PC-3 (cell line): ENCODE measurements around the gene IP6K3.

Experiments
- EZH2 ChIP-seq: fragments of 300-600 bp; sonication (generic); IDR thresholded peaks from one replicate; pipeline ENCODE4 v1.6.1; 2017; ENCODE audit warnings: antibody characterized with exemption, mild to moderate bottlenecking, low read length; ENCODE audit not compliant: unreplicated experiment
- EZH2phosphoT487 ChIP-seq: fragments of 300-600 bp; sonication (generic); IDR thresholded peaks from 2 replicates; pipeline ENCODE4 v1.6.1; 2018; ENCODE audit warnings: mild to moderate bottlenecking, antibody characterized with exemption, low read length, borderline replicate concordance
- TF ChIP-seq, protein P1 (sequence below): fragments of 300-600 bp; sonication (generic); conservative IDR thresholded peaks from 2 replicates; pipeline ENCODE4 v1.5.1; 2017; ENCODE audit warnings: antibody characterized with exemption, low read depth, mild to moderate bottlenecking, low read length

DNA sequence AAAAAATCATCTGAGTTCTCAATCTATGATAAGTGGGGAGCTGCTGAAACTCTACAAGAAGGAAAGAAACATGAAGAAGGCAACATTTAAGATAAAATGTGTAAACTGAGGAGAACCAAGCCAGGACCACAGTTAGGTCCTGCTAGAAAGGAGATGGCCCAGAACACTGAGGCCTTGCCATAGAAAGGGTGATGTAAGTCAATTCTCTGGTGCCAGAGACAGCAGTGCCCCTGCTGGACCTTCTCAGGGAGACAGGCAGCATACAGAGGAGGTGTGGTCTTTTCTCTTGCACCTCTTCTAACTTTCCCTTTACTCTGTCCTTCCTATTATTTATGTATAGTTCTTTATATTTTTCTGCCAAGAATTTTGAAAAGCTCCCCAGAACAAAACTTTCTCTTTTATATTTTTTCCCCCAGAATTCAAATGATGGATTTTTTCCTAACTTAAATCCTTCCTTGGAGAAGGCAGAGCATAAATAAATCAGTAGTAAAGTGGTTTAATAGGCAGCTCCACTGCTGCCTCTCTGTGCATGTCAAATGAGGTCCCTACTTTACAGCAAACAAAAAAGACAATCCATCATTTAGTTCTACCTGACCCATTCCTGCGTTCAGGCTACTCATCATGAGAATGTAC is 44.2 kb downstream of the IP6K3 start:
- TF ChIP-seq EZH2phosphoT487 (no peak), EZH2 (no peak)
- TF ChIP-seq, protein P1, sequence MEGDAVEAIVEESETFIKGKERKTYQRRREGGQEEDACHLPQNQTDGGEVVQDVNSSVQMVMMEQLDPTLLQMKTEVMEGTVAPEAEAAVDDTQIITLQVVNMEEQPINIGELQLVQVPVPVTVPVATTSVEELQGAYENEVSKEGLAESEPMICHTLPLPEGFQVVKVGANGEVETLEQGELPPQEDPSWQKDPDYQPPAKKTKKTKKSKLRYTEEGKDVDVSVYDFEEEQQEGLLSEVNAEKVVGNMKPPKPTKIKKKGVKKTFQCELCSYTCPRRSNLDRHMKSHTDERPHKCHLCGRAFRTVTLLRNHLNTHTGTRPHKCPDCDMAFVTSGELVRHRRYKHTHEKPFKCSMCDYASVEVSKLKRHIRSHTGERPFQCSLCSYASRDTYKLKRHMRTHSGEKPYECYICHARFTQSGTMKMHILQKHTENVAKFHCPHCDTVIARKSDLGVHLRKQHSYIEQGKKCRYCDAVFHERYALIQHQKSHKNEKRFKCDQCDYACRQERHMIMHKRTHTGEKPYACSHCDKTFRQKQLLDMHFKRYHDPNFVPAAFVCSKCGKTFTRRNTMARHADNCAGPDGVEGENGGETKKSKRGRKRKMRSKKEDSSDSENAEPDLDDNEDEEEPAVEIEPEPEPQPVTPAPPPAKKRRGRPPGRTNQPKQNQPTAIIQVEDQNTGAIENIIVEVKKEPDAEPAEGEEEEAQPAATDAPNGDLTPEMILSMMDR = peak; percentile 68
